MM.1S (cell line): ENCODE results near the gene TPCN1.
"Not testable (repeated sequence)": the region's sequence is repeated elsewhere in the genome, so short reads cannot be mapped to it uniquely, and the experiment has no call there.

Source experiments
- DNase-seq: peaks from one replicate; pipeline ENCODE4 v3.0.0-alpha.2; 2015
- H2AFZ ChIP-seq: fragments of 300-600 bp; sonication (generic); 2 replicates; pipeline ENCODE4 v1.6.0; 2016; ENCODE audit warnings: antibody characterized with exemption, low read length
- H3F3A ChIP-seq: fragments of 300-600 bp; sonication (generic); 2 replicates; pipeline ENCODE4 v1.6.1; 2016; ENCODE audit warnings: mild to moderate bottlenecking, antibody characterized with exemption, low read length, moderate library complexity, mixed read lengths; ENCODE audit not compliant: insufficient read depth
- H3K27ac ChIP-seq: fragments of 300-600 bp; sonication (generic); 2 replicates; pipeline ENCODE4 v1.5.1; 2016; ENCODE audit warnings: mild to moderate bottlenecking, low read length
- H3K27me3 ChIP-seq: fragments of 300-600 bp; sonication (generic); replicated peaks from 2 replicates; pipeline ENCODE4 v1.6.0; 2016; ENCODE audit warnings: low read length; ENCODE audit not compliant: insufficient read depth
- H3K36me3 ChIP-seq: fragments of 300-600 bp; sonication (generic); replicated peaks from 2 replicates; pipeline ENCODE4 v1.6.1; 2016; ENCODE audit warnings: mild to moderate bottlenecking, low read length, mixed read lengths; ENCODE audit not compliant: insufficient read depth
- H3K4me1 ChIP-seq: fragments of 300-600 bp; sonication (generic); 2 replicates; pipeline ENCODE4 v1.6.1; 2016; ENCODE audit warnings: low read length, mixed read lengths
- H3K4me2 ChIP-seq: fragments of 300-600 bp; sonication (generic); 2 replicates; pipeline ENCODE4 v1.6.0; 2016; ENCODE audit warnings: low read depth, low read length
- H3K4me3 ChIP-seq: fragments of 300-600 bp; sonication (generic); 2 replicates; pipeline ENCODE4 v1.5.1; 2016; ENCODE audit warnings: low read length, mixed read lengths
- H3K79me2 ChIP-seq: fragments of 300-600 bp; sonication (generic); 2 replicates; pipeline ENCODE4 v1.6.1; 2016; ENCODE audit warnings: mixed run types, low read length, mixed read lengths
- H3K9ac ChIP-seq: fragments of 300-600 bp; sonication (generic); 2 replicates; pipeline ENCODE4 v1.6.1; 2016; ENCODE audit warnings: low read length, mixed read lengths
- H3K9me2 ChIP-seq: fragments of 300-600 bp; sonication (generic); replicated peaks from 2 replicates; pipeline ENCODE4 v1.6.1; 2016; ENCODE audit warnings: mild to moderate bottlenecking, low read length, mixed read lengths; ENCODE audit not compliant: insufficient read depth
- H3K9me3 ChIP-seq: fragments of 300-600 bp; sonication (generic); replicated peaks from 2 replicates; pipeline ENCODE4 v1.6.1; 2016; ENCODE audit warnings: mild to moderate bottlenecking, low read length, mixed read lengths; ENCODE audit not compliant: insufficient read depth
- H4K20me1 ChIP-seq: fragments of 300-600 bp; sonication (generic); 2 replicates; pipeline ENCODE4 v1.6.1; 2016; ENCODE audit warnings: mild to moderate bottlenecking, low read length, moderate library complexity, mixed read lengths; ENCODE audit not compliant: insufficient read depth
- CTCF ChIP-seq: fragments of 300-600 bp; sonication (generic); IDR thresholded peaks from 2 replicates; pipeline ENCODE4 v1.5.1; 2016; ENCODE audit warnings: antibody characterized with exemption, low read length, mixed read lengths
- EZH2 ChIP-seq: fragments of 300-600 bp; sonication (generic); optimal IDR thresholded peaks from 2 replicates; pipeline ENCODE3; 2017; ENCODE audit warnings: low read depth, mild to moderate bottlenecking, antibody characterized with exemption, low read length, mixed read lengths
- EZH2phosphoT487 ChIP-seq: fragments of 300-600 bp; sonication (generic); IDR thresholded peaks from 2 replicates; pipeline ENCODE4 v1.6.1; 2018; ENCODE audit warnings: antibody characterized with exemption, low read length

The TPCN1 gene

GRCh38 chr12:113204804-113205203, 16.5 kb upstream of the TPCN1 start:
- TF ChIP-seq CTCF, result no peak
- no peak for TF ChIP-seq EZH2
- H3K36me3 ChIP-seq, result no peaks in the 10 kb centered on the region
- no peak for DNase-seq
- H3K27me3 ChIP-seq, result no peaks in the 10 kb centered on the region
- no peak overlapping the region for H3K27ac ChIP-seq
- no peak overlapping the region for H2AFZ ChIP-seq
- no peak overlapping the region for H3K4me3 ChIP-seq
- H3K9me3 ChIP-seq, result no peaks in the 10 kb centered on the region
- peaks cover 24% of the 10 kb centered on the region for H3F3A ChIP-seq
- H3K4me1 ChIP-seq, result peaks cover 21% of the 10 kb centered on the region
- H3K9me2 ChIP-seq, result no peaks in the 10 kb centered on the region
- H3K4me2 ChIP-seq, result no peak overlapping the region
- H3K9ac ChIP-seq, result no peak overlapping the region
- no peaks in the 10 kb centered on the region for H4K20me1 ChIP-seq
- H3K79me2 ChIP-seq, result no peaks in the 10 kb centered on the region

- not testable (repeated sequence) for DNase-seq, H3K79me2 ChIP-seq, H4K20me1 ChIP-seq, H3K4me2 ChIP-seq, H3K36me3 ChIP-seq, H2AFZ ChIP-seq, H3K27me3 ChIP-seq, H3K9me2 ChIP-seq, H3K9ac ChIP-seq, H3K4me3 ChIP-seq, H3K9me3 ChIP-seq, H3K27ac ChIP-seq
- Histone ChIP-seq H3F3A (peaks cover 24% of the 10 kb centered on the region), H3K4me1 (peaks cover 21% of the 10 kb centered on the region)
Measured at GRCh38 chr12:113206802-113207201, 14.5 kb upstream of the TPCN1 start.

GRCh38 chr12:113207613-113208040, 13.6 kb upstream of the TPCN1 start:
- TF ChIP-seq EZH2 (no peak), EZH2phosphoT487 (no peak), CTCF (no peak)
- H3K27ac ChIP-seq, result peak overlapping the region; percentile 97
- peak overlapping the region; percentile 28; the same call in 1 of the 2 replicates for H3K9ac ChIP-seq
- H2AFZ ChIP-seq, result no peak overlapping the region
- no peaks in the 10 kb centered on the region for H3K9me2 ChIP-seq
- no peaks in the 10 kb centered on the region for H3K27me3 ChIP-seq
- H3K4me3 ChIP-seq, result peak overlapping the region; percentile 35; the same call in 1 of the 2 replicates
- H3K9me3 ChIP-seq, result no peaks in the 10 kb centered on the region
- no peaks in the 10 kb centered on the region for H4K20me1 ChIP-seq
- H3K79me2 ChIP-seq, result no peaks in the 10 kb centered on the region
- peaks cover 24% of the 10 kb centered on the region for H3F3A ChIP-seq
- peak overlapping the region; percentile 64 for H3K4me2 ChIP-seq
- H3K36me3 ChIP-seq, result no peaks in the 10 kb centered on the region
- DNase-seq, result no peak
- peaks cover 21% of the 10 kb centered on the region for H3K4me1 ChIP-seq

GRCh38 chr12:113208041-113208934, 13.0 kb upstream of the TPCN1 start:
- H3K4me2 ChIP-seq, result peak overlapping the region; percentile 64
- H2AFZ ChIP-seq, result no peak overlapping the region
- no peaks in the 10 kb centered on the region for H3K79me2 ChIP-seq
- H3K9me3 ChIP-seq, result no peaks in the 10 kb centered on the region
- H3K4me3 ChIP-seq, result peak overlapping the region; percentile 35; the same call in 1 of the 2 replicates
- no peaks in the 10 kb centered on the region for H4K20me1 ChIP-seq
- H3K4me1 ChIP-seq, result peaks cover 21% of the 10 kb centered on the region
- H3K27me3 ChIP-seq, result no peaks in the 10 kb centered on the region
- H3K9ac ChIP-seq, result peak overlapping the region; percentile 31; the same call in 1 of the 2 replicates
- no peak for TF ChIP-seq EZH2phosphoT487
- peaks cover 24% of the 10 kb centered on the region for H3F3A ChIP-seq
- H3K36me3 ChIP-seq, result no peaks in the 10 kb centered on the region
- H3K9me2 ChIP-seq, result no peaks in the 10 kb centered on the region
- peak; percentile 87 for DNase-seq
- H3K27ac ChIP-seq, result peak overlapping the region; percentile 97
